Measurements from ENCODE around the gene SNX32.

SNX32 gene

GRCh38 chr11:65833297-65834030 lies at the start of gene SNX32:
TSS of gene SNX32 (plus strand) at chr11:65833963. CDS start at chr11:65834066, 103 bp downstream.
- DNase-seq (ENCODE audit: low spot score) = peak; percentile 100

GRCh38 chr11:65785319-65786007 lies 48.3 kb upstream of the SNX32 start:
- no peak for DNase-seq (ENCODE audit: low spot score)

GRCh38 chr11:65786008-65786785 lies 47.6 kb upstream of the SNX32 start:
- DNase-seq (ENCODE audit: low spot score) = no peak

- no peak for DNase-seq (ENCODE audit: low spot score)
Observed at GRCh38 chr11:65786786-65787636, 46.8 kb upstream of the SNX32 start, which contains the start of gene OVOL1. TSS of gene OVOL1 (plus strand) at chr11:65787063. CDS start at chr11:65787374, 311 bp downstream.

GRCh38 chr11:65787649-65788622 lies 45.8 kb upstream of the SNX32 start:
- no peak for DNase-seq (ENCODE audit: low spot score)

GRCh38 chr11:65788821-65789220 lies 44.9 kb upstream of the SNX32 start:
- DNase-seq (ENCODE audit: low spot score) = no peak

- DNase-seq (ENCODE audit: low spot score) = no peak
Observed at GRCh38 chr11:65789230-65790103, 44.3 kb upstream of the SNX32 start.

- no peak for DNase-seq (ENCODE audit: low spot score)
Observed at GRCh38 chr11:65790104-65790901, 43.5 kb upstream of the SNX32 start.

GRCh38 chr11:65790902-65791650 lies 42.7 kb upstream of the SNX32 start:
- DNase-seq (ENCODE audit: low spot score) = no peak

GRCh38 chr11:65791719-65792213 lies 42.0 kb upstream of the SNX32 start:
- DNase-seq (ENCODE audit: low spot score) = no peak

- no peak for DNase-seq (ENCODE audit: low spot score)
Observed at GRCh38 chr11:65792456-65792855, 41.3 kb upstream of the SNX32 start.

GRCh38 chr11:65793144-65793581 lies 40.6 kb upstream of the SNX32 start:
- no peak for DNase-seq (ENCODE audit: low spot score)

- no peak for DNase-seq (ENCODE audit: low spot score)
Observed at GRCh38 chr11:65793625-65794400, 40.0 kb upstream of the SNX32 start.

GRCh38 chr11:65794570-65795510 lies 38.9 kb upstream of the SNX32 start:
- DNase-seq (ENCODE audit: low spot score) = no peak

GRCh38 chr11:65796726-65797601 lies 36.8 kb upstream of the SNX32 start:
- DNase-seq (ENCODE audit: low spot score) = no peak
